Tibial nerve (tissue), 4 donors: ENCODE results near the gene MUC2.

Experiments used
- CTCF ChIP-seq, 5 experiments: fragments of 200-600 bp in 3 of 5; fragments of 450-650 bp in 2 of 5; sonication (generic) in 3 of 5; IDR thresholded peaks; one replicate each; pipeline ENCODE4 v1.5.1; 2016 to 2019; ENCODE audit warnings: antibody characterized with exemption in 5 of 5, mild to moderate bottlenecking in 3 of 5, moderate library complexity in 2 of 5
- EP300 ChIP-seq, 2 donors: sonication (generic); formaldehyde crosslinking; IDR thresholded peaks; one replicate each; pipeline ENCODE4 v1.6.1; 2017; ENCODE audit warnings: antibody characterized with exemption in 2 of 2, mild to moderate bottlenecking in 1 of 2
- POLR2A ChIP-seq, 2 donors: fragments of 450-650 bp; IDR thresholded peaks; one replicate each; pipeline ENCODE4 v1.6.1; 2017; ENCODE audit warnings: antibody characterized with exemption in 2 of 2, mild to moderate bottlenecking in 2 of 2, moderate library complexity in 2 of 2

GRCh38 chr11:1032310-1032891 is 42.3 kb upstream of the MUC2 start:
- no peak for TF ChIP-seq CTCF (IDR thresholded peaks at IDR 0.05)
- TF ChIP-seq POLR2A (IDR thresholded peaks at IDR 0.05) = no peak
- TF ChIP-seq EP300 (IDR thresholded peaks at IDR 0.05) = no peak
